ENCODE data around the gene HORMAD2.

GRCh38 chr22:30191040-30191701, 110.9 kb downstream of the HORMAD2 start:
- TF ChIP-seq CTCF (conservative IDR thresholded peaks at IDR 0.05; ENCODE audit: low read depth, low read length): no peak
- no peak for TF ChIP-seq EZH2 (IDR thresholded peaks at IDR 0.05; ENCODE audit: borderline replicate concordance, low read depth, low read length, poor library complexity, severe bottlenecking)
